Urinary bladder (tissue), 4 donors: ENCODE results near the gene ZNF578. TPM values are rescaled to one million over a fixed set of nuclear protein-coding genes. Genes with fewer than 3 reads are reported as not detected.
A peak's percentile ranks its signal among the peaks of the same experiment; 100 is the strongest.
"Not testable (repeated sequence)": the region's sequence is repeated elsewhere in the genome, so short reads cannot be mapped to it uniquely, and the experiment has no call there.

Experiments
- DNase-seq: peaks from one replicate; pipeline ENCODE4 v3.0.0-alpha.2; 2015; ENCODE audit errors: extremely low spot score
- H3K27ac ChIP-seq: one replicate; pipeline ENCODE4 v1.5.1; 2013; ENCODE audit warnings: low read depth, mild to moderate bottlenecking, moderate library complexity
- H3K36me3 ChIP-seq: one replicate; pipeline ENCODE4 v1.6.1; 2013; ENCODE audit warnings: mild to moderate bottlenecking, moderate library complexity; ENCODE audit not compliant: insufficient read depth
- H3K4me1 ChIP-seq: one replicate; pipeline ENCODE4 v1.6.1; 2013; ENCODE audit warnings: mild to moderate bottlenecking, moderate library complexity; ENCODE audit not compliant: insufficient read depth
- H3K4me3 ChIP-seq: one replicate; pipeline ENCODE4 v1.5.1; 2013; ENCODE audit warnings: low read depth, low read length
- WGBS: extraction: QIAGEN DNeasy Blood & Tissue Kit; methylation state at CpG from one replicate; pipeline ENCODE4 v1.1.7; 2013; 5-methylcytosine and 5-hydroxymethylcytosine counted together
- polyA plus RNA-seq: library from polyadenylated mRNA; stranded (reverse); fragments of 200-250 nt; gene quantifications from one replicate; pipeline ENCODE4 v1.2.3, GENCODE V29; 2013
- total RNA-seq: library from RNA; depleted of rRNA; stranded (reverse); fragments of >200 nt; gene quantifications from one replicate; pipeline ENCODE4 v1.2.3, GENCODE V29; 2014
- donor health status: healthy with polysubstance abuse.
- donor health status: healthy.

Gene ZNF578
- total and polyA plus RNA-seq, 2 donors, result 2.0 to 10.7 TPM

GRCh38 chr19:52527134-52527955 is 74.0 kb downstream of the ZNF578 start, which contains the start of gene ZNF808:
Gene ZNF808, plus strand, starts transcription at chr19:52527668. Its CDS starts 15,617 bp downstream, at chr19:52543285.
- under 1% methylated on average over 54 of the region's 54 CpGs for WGBS

GRCh38 chr19:52527956-52528351 is 74.6 kb downstream of the ZNF578 start:
- H3K4me3 ChIP-seq, result peak overlapping the region; percentile 75
- H3K4me1 ChIP-seq, result no peaks in the 10 kb centered on the region
- peak overlapping the region; percentile 88 for H3K27ac ChIP-seq
- no peak for DNase-seq
- 1% methylated on average over 25 of the region's 25 CpGs for WGBS
- H3K36me3 ChIP-seq, result no peaks in the 10 kb centered on the region

More at GRCh38 chr19:52527134-52527955, 74.0 kb downstream of the ZNF578 start, which contains the start of gene ZNF808:
- Histone ChIP-seq H3K4me3 (peak within 1 kb of the TSS; percentile 75), H3K4me1 (no peaks in the 10 kb centered on the region), H3K36me3 (no peaks in the 10 kb centered on the region), H3K27ac (peak within 1 kb of the TSS; percentile 88)
- DNase-seq, result peak; percentile 76

- peaks cover 1% of the 10 kb centered on the region for H3K36me3 ChIP-seq
- H3K4me3 ChIP-seq, result no peak overlapping the region
- DNase-seq, result no peak
- 95% methylated on average over 2 of the region's 2 CpGs for WGBS
- H3K4me1 ChIP-seq, result no peaks in the 10 kb centered on the region
- H3K27ac ChIP-seq, result no peak overlapping the region
Observed at GRCh38 chr19:52532480-52532879, 79.1 kb downstream of the ZNF578 start.

GRCh38 chr19:52533901-52534300 is 80.5 kb downstream of the ZNF578 start:
- Histone ChIP-seq H3K4me1 (no peaks in the 10 kb centered on the region), H3K36me3 (peaks cover 1% of the 10 kb centered on the region), H3K27ac (no peak overlapping the region), H3K4me3 (no peak overlapping the region)
- no peak for DNase-seq
- 90% methylated on average over 5 of the region's 5 CpGs for WGBS

- WGBS, result under 1% methylated on average over 15 of the region's 15 CpGs
- H3K36me3 ChIP-seq, H3K4me1 ChIP-seq, H3K27ac ChIP-seq, DNase-seq: not testable (repeated sequence)
- peak overlapping the region; percentile 48 for H3K4me3 ChIP-seq
Observed at GRCh38 chr19:52535385-52535770, 82.0 kb downstream of the ZNF578 start.

DNA sequence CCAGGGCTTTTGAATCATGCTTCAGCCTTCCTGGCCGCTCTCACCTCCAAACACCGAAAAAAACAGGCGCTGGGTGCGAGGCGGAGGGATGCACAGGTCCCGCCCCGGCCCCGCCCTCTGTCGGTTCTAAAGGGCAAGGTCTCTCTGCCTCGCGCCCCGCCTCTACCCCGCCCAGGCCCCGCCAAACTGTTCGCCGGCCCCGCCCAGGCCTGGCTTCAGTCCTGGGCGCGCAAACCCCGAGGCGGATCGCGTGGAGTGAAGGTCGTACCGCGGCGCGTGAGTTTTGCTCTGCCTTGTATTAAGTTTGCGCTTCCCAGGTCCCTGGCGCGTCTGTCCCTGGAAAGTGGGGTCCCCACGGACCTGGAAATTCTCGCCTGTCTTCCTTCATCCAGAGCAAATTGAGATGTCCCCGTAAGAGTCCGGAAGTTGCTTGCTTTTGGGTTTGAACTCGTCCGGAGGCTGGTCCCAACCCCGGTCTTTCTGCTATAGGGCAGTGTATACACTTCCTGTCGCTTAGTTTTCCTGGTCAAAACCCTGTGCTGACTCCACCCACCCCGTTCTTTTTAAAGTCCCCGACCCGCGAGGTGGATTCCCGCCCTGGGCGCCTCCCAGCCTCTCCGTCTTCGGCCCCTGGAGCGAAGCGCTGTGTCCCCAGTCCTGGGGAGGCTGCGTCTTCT is 82.6 kb downstream of the ZNF578 start:
- Histone ChIP-seq H3K4me3 (peak overlapping the region; percentile 48), H3K36me3 (peaks cover 1% of the 10 kb centered on the region)
- WGBS, result 1% methylated on average over 50 of the region's 50 CpGs

GRCh38 chr19:52536448-52536800 is 83.1 kb downstream of the ZNF578 start:
- peak overlapping the region; percentile 48 for H3K4me3 ChIP-seq
- no peak for DNase-seq
- 3% methylated on average over 17 of the region's 17 CpGs for WGBS
- H3K27ac ChIP-seq, result peak overlapping the region; percentile 33
- H3K4me1 ChIP-seq, result no peaks in the 10 kb centered on the region
- H3K36me3 ChIP-seq, result peaks cover 1% of the 10 kb centered on the region

More for the DNA sequence above, 82.6 kb downstream of the ZNF578 start:
- H3K4me1 ChIP-seq, result no peaks in the 10 kb centered on the region
- H3K27ac ChIP-seq, result peak overlapping the region; percentile 33
- DNase-seq, result peak; percentile 49

- H3K36me3 ChIP-seq, DNase-seq, H3K4me1 ChIP-seq, H3K4me3 ChIP-seq, H3K27ac ChIP-seq: not testable (repeated sequence)
- 75% methylated on average over 4 of the region's 4 CpGs for WGBS
Observed at GRCh38 chr19:52538815-52539214, 85.5 kb downstream of the ZNF578 start.

GRCh38 chr19:52541176-52541575 is 87.8 kb downstream of the ZNF578 start:
- H3K4me1 ChIP-seq, H3K27ac ChIP-seq, H3K36me3 ChIP-seq, DNase-seq, H3K4me3 ChIP-seq: not testable (repeated sequence)
- 94% methylated on average over 5 of the region's 5 CpGs for WGBS

- no peak overlapping the region for H3K27ac ChIP-seq
- H3K4me1 ChIP-seq, result no peaks in the 10 kb centered on the region
- H3K4me3 ChIP-seq, result no peak overlapping the region
- DNase-seq, result no peak
- no peaks in the 10 kb centered on the region for H3K36me3 ChIP-seq
- 86% methylated on average over 5 of the region's 5 CpGs for WGBS
Observed at GRCh38 chr19:52541608-52542007, 88.3 kb downstream of the ZNF578 start.

DNA sequence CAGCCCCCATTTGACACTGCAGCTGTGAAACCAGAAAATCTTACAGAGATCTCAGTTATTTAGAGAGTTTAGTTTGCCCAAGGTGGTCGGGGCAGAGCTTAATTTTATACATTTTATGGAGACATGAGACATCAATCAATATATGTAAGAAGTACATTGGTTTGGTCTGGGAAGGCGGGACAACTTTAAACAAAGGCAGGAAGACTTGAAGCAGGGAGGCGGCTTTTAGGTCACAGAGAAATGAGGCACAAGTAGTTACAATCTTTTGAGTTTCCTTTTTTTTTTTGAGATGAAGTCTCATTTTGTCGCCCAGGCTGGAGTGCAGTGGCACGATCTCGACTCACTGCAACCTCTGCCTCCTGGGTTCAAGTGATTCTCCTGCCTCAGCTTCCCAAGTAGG is 89.2 kb downstream of the ZNF578 start:
- WGBS, result 83% methylated on average over 6 of the region's 6 CpGs
- not testable (repeated sequence) for H3K36me3 ChIP-seq, H3K4me1 ChIP-seq, DNase-seq, H3K4me3 ChIP-seq, H3K27ac ChIP-seq

- DNase-seq, result no peak
- Histone ChIP-seq H3K4me3 (no peak overlapping the region), H3K27ac (no peak overlapping the region), H3K36me3 (peaks cover 2% of the 10 kb centered on the region), H3K4me1 (no peaks in the 10 kb centered on the region)
- 80% methylated on average over 8 of the region's 8 CpGs for WGBS
Observed at GRCh38 chr19:52542984-52543664, 89.8 kb downstream of the ZNF578 start.

GRCh38 chr19:52554216-52554971 is 101.0 kb downstream of the ZNF578 start:
- Histone ChIP-seq H3K27ac (no peak overlapping the region), H3K36me3 (peaks cover 2% of the 10 kb centered on the region), H3K4me1 (no peaks in the 10 kb centered on the region), H3K4me3 (no peak overlapping the region)
- 98% methylated on average over 15 of the region's 15 CpGs for WGBS
- no peak for DNase-seq
